HG03159 (cell line): ENCODE data around the gene ANKRD33B.
"Not testable (repeated sequence)": the region's sequence is repeated elsewhere in the genome, so short reads cannot be mapped to it uniquely, and the experiment has no call there.

Experiments used
- ATAC-seq: cut with Tn5 transposase; IDR thresholded peaks from one replicate; pipeline ENCODE4 v1.9.1; 2021; ENCODE audit warnings: mild to moderate bottlenecking, moderate library complexity; ENCODE audit not compliant: unreplicated experiment

Gene ANKRD33B

GRCh38 chr5:10556289-10556807 lies 7.5 kb upstream of the ANKRD33B start:
- no peak for ATAC-seq

GRCh38 chr5:10556893-10557746 lies 6.8 kb upstream of the ANKRD33B start:
- ATAC-seq: no peak

- ATAC-seq: no peak
Measured at GRCh38 chr5:10559151-10559550, 4.7 kb upstream of the ANKRD33B start.

- no peak for ATAC-seq
Measured at GRCh38 chr5:10559871-10560270, 4.0 kb upstream of the ANKRD33B start.

DNA sequence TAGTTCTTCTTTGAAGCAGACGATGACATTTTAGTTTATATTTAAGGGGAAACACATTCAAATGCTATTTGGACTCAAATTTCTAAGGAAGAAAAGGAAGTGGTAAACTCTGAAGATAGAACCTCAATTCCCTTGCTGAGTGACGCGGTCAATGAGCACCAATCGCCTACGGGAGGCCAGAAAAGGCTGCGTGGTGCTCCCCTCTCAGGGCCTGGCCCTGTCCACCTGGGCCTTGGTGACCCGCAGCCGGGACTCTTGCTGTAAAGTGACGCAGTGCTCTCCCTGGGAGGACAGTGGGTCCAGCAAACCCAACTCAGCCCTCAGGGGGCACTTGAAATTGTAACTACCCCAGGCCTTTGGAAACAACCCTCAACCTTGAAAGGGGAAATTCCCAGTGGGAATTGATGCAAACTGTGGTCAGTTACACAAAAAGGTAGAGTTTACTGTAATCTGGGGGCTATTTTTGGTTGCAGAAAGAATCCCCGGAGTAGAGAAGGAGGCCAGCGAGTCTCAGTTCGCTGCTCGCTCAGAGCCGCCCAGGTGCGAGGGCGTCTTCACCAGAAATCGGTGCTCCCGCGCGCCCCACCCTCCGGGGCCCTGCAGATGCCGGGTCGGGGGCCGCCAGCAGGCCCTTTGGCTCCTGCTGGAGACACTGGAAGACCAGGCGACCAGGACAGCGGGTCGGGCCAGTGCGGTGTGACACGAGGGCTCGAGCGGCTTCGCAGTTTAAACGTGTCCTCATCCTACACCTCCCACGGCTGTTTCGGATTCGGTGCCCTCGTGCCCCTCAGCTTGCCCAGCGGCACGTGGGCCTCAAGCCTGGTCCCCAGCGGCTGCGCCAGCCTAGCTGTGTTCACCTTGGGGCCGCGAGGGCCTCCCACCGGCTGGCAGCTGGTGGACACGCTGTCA lies 1.4 kb upstream of the ANKRD33B start:
- ATAC-seq: no peak

DNA sequence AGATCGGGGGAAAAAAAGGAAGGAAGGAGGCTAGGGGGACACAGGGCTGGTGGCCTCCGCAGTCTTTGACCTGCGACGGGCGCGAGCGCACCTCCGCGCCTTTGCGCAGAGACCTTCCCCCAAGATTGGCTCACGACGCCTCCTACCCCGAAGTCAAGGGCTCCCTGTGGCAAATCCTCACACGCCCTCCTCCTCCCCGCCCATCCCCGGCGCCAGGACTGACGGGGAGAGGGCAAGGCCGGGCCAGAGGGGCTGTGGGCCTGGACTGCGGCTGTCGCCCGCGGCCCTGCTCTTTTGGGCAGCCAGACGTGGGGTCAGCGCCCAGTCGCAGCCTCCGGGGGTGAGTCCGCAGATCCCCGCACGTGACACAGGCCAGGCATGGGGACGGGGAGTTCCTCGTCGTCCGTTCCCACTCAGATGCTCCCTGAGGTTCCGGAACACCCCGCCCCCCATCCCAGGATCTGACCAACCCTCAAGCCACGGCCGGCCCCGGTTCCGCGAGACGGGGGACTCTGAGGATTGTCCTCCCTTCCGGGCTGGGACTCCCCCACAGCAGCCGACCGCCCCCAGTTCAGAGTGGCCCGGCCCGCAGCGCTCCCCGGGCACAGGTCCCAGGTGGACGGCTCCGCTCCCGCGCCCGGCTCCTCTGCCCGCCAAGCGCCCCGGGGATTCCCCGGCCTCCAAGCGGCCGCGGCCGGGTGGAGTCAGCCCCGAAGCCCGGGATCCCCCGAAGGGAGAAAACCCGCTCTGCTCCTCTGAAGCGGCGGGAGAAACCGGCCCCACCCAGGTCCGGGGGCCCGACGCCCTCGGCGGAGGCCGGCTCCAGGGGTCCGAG lies 543 bp upstream of the ANKRD33B start:
- ATAC-seq: peak; percentile 28

DNA sequence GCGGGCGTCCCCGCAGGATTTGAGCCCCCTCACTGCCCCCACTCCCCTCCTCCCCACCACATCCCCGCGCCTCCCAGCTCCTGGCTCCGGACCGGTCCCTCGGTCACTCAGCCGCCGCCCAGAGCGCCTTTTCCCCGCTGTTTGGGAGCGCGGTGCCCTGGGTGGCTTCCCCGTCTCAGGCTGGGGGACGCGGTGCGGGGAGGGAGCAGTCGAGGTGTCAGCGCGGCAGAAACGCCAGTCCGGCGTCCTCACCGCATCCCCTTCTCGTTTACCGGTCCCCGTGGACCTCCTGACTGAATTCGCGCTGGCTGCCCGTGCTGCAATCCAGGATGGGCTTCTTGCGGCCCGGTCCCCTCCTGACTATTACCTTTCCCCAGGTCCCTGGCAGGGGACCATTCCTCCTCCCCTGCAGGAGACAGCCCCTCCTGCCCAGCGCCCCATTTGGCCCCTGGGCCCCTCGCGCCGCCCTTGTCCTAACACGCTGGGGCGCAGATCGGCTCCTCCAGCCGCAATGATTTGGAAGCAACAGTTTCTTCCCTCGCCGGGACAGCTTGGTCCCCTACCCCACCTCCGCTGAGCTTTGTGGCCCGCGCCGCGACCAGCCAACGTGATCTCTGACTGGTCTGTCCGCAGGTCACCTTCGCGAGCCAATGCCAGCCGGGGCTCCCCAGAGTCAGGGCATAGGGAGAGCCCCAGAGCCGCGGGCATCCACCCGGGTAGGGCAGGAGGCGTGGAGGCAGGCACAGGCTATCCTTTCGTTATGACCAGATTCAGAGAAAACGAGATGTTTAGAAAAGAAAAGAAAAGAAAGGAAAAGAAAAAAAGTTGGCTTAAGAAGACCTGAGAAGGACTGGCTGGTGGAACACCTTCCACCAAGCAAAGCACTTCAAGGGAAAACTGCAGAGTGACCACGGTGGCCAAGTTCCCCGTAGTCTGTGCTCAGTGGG lies 1.2 kb downstream of the ANKRD33B start:
- ATAC-seq: peak; percentile 0

DNA sequence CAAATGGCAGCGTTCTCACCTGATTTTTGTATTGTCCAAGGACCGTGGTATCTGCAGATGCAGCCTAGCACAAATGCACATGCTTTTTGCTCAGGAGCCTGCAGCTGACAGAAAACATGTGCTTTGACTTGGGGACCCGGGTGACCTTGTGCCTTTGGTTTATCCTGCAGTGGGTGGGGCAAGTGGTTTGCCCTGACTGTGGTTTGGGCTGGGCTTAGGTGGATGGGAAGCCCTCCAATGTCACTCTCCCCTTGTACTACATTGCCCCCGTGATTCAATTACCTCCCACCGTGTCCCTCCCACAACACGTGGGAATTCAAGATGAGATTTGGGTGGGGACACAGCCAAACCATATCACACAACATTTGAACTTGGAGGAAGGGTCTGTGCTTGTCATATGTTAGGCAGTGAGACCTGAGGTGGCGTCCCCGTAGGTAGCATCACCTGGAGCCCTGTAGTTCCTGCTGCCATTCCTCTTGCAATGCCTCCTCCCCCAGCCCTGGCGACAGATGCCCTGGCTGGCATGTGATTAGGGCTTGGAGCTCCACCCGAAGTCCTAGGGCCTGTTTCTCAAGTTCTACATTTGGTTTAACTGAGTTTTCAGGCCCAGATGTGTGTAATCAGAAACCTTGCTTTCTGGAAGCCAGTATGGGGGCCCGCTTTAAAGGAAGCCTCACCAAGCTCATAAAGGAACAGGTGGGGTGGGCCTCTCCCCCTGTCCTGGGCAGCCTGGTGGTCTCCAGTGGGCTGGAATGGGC lies 2.1 kb downstream of the ANKRD33B start:
- ATAC-seq: no peak

DNA sequence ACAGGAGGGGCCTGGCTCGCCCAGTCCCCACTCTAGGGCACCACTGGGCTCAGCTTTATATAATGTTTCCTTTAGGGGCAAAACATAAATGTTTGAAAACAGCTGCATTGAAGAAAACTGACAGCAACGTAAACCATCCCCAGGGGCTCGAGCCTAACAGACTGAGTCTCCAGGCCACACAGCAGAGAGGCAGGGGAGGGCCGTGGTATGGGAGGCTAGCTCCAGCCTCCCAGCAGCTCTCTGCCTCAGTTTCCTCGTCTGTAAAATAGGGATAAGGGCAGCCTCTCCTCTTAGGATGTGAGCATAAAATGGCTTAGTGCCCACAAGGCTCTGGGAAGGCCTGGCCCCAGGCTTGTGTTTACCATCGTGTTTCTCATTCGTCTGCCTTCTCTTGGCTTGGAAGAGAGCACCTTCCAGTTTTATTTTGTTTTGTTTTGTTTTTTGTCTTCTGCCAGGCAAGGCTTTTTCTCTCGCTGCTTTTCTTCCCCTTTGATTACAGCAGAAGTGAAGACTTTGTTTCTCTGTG lies 2.7 kb downstream of the ANKRD33B start:
- ATAC-seq: no peak

DNA sequence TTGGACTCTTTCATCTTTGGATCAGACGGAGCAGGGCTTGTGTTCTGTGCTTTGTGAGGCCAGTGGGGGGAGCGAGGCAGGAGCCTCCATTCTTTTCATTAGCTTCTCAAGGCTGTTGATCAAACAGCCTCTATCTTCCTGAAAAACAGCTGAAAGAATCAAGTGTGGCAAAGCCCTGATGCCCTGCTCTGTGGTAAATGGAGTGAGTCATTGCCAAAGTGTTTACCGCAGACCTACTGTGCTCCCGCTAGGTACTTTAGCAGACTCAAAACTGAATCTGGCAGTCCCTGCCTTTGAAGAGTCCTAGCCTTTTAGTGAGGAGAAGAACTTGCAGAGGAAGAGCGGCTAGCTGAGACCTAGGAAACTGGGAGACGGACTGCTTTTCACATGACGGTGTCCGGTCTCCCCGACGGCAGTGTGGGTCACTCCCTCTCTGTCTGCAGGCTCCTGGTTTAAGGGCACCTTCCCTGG lies 3.3 kb downstream of the ANKRD33B start:
- no peak for ATAC-seq

DNA sequence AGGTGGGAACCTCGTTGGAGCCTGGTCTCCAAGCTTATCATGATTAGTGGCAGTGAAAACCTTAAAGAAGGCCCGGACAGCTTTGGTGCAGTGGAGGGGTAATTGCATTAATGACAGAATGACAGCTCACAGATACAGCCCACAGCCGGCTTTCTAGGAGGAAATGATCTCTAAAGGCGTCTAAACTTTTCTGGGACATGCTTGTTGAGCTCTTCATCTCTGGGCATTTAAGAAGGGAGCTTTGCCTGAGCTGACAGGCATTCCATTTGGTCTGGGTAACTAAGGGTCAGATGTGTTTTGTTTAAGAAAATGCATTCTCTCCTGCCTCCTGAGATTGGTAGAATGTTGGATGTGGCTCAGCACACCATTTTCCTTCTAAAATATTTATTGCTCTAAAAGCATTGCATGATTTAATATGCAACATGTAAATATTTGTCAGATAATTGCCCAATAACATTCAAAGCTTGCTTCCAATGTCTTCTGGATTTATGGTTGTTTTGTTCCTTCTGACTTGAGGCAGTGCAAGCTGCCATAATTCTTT lies 4.0 kb downstream of the ANKRD33B start:
- no peak for ATAC-seq

DNA sequence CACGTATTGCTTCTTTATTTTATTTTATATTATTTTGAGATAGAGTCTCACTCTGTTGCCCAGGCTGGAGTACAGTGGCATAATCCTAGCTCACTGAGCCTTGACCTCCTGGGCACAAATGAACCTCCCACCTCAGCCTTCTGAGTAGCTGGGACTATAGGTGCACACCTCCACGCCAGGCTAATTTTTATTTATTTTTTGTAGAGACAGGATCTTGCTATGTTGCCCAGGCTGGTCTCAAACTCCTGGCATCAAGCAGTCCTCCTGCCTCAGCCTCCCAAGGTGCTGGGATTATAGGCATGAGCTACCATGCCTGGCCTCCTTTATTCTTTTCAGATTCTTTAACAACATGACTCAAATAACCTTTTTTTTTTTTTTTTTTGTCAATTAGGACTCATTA lies 6.7 kb downstream of the ANKRD33B start:
- not testable (repeated sequence) for ATAC-seq

GRCh38 chr5:10572451-10572850 lies 8.6 kb downstream of the ANKRD33B start:
- ATAC-seq: no peak

DNA sequence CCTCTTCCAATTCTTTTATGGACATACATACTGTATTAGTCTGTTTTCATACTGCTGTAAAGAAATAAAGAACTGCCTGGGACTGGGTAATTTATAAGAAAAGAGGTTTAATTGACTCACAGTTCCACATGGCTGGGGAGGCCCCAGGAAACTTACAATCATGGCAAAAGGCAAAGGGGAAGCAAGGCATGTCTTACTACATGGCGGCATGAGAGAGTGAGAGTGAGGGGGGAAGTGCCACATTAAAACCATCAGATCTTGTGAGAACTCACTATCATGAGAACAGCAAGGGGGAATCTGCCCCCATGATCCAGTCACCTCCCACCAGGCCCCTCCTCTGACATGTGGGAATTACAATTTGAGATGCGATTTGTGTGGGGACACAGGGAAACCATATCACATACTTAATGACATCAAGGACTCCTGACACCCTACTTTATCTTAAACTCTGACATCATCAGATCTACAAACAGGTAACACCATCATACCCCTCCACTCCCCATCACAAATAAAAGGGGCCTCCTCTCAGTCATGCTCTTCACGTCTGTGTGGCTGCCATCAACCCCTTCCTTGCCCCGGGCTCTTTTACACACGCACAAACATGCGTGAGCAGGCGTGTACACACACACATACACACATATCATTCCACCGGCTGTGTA lies 9.7 kb downstream of the ANKRD33B start:
- ATAC-seq: no peak

- not testable (repeated sequence) for ATAC-seq
Measured at GRCh38 chr5:10574879-10575278, 11.0 kb downstream of the ANKRD33B start.

DNA sequence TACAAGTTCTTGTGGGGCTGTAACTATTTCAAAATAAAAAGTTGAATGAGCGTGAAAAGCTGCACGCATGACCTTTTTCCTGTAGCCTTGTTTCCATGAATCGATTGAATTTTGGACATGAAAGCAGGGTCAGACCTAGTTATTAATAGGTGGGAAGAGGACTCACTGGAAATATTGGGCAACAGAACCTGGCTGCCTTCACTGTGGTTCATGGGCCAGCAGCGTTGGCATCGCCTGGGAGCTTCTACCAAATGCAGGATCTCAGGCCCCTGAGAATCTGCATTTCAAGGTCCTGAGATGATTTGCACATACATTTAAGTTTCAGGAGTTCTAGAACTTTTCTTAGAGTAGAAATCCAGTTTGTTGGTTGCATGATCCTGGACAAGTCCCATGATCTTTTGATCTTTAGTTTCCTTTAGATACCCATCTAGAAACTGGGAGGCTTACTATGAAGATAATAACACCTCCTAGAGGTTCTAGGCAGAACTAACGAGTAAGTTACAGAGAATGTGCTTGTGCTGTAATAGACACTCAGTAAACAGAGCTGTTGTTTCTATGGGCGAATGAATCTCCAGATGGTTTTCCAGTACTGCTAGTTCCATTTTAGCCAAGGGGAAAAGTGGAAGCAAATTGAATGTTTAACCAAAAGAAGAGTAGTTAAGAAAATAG lies 12.4 kb downstream of the ANKRD33B start:
- no peak for ATAC-seq

DNA sequence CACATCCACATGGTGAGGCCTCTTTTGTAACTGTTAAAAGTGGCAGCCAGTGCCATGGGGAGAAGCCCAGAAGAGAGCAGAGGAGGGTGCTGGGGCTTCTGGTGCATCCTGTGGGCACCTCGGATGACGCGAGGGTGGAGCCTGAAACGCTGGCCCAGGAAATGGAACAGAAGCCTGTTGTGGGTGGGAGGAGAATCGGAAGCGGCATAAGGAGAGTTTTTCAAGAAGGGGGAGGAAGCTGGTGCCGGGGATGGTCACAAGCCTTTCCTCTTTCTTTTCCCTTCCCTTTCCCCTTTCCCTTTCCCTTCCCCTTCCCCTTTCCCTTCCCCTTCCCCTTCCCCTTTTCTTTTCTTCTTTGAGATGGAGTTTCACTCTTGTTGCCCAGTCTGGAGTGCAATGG lies 12.9 kb downstream of the ANKRD33B start:
- ATAC-seq: no peak
